Activated CD4-positive, alpha-beta T cell treated with anti-CD3 and anti-CD28 coated beads, Interleukin-2, amount 10 ng/mL, durations not matched to agents 7 days and 5 days (primary cell): Measurements from ENCODE around the gene SSBP1. TPM values are rescaled to one million over a fixed set of nuclear protein-coding genes. Genes with fewer than 3 reads are reported as not detected.
"Not testable (repeated sequence)": the region's sequence is repeated elsewhere in the genome, so short reads cannot be mapped to it uniquely, and the experiment has no call there.

Experiments
- CTCF ChIA-PET: fragments of 350-600 bp; sonication (Branson Sonifier 250); formaldehyde crosslinking; loops from one replicate; lab custom pipeline; 2021; ENCODE audit warnings: antibody characterized with exemption; lab: Charles Lee
- POLR2A ChIA-PET: fragments of 350-600 bp; sonication (Branson Sonifier 250); formaldehyde crosslinking; loops from one replicate; lab custom pipeline; 2021; ENCODE audit warnings: antibody characterized with exemption; lab: Charles Lee
- DNase-seq: peaks from one replicate; pipeline ENCODE4 v3.0.0-alpha.2; 2020
- H3K27ac Mint-ChIP-seq: one replicate; pipeline ENCODE4 v1.8.0; 2021; ENCODE audit warnings: mild to moderate bottlenecking, moderate library complexity, mixed read lengths
- H3K27me3 Mint-ChIP-seq: one replicate; pipeline ENCODE4 v1.8.0; 2021; ENCODE audit warnings: mixed read lengths
- H3K36me3 Mint-ChIP-seq: one replicate; pipeline ENCODE4 v1.8.0; 2021; ENCODE audit warnings: low read depth, mixed read lengths
- H3K4me1 Mint-ChIP-seq: one replicate; pipeline ENCODE4 v1.8.0; 2021; ENCODE audit warnings: mixed read lengths
- H3K4me3 Mint-ChIP-seq: one replicate; pipeline ENCODE4 v1.8.0; 2021; ENCODE audit warnings: mild to moderate bottlenecking, moderate library complexity, mixed read lengths
- H3K9me3 Mint-ChIP-seq: one replicate; pipeline ENCODE4 v1.8.0; 2021; ENCODE audit warnings: mixed read lengths
- total RNA-seq, 2 experiments: library from RNA; stranded (reverse); gene quantifications; one replicate each; pipeline ENCODE4 v1.2.3, GENCODE V29; 2021

SSBP1 gene, protein sequence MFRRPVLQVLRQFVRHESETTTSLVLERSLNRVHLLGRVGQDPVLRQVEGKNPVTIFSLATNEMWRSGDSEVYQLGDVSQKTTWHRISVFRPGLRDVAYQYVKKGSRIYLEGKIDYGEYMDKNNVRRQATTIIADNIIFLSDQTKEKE
- 100 to 1,000 TPM; 109 to 127 TPM for total RNA-seq

DNA sequence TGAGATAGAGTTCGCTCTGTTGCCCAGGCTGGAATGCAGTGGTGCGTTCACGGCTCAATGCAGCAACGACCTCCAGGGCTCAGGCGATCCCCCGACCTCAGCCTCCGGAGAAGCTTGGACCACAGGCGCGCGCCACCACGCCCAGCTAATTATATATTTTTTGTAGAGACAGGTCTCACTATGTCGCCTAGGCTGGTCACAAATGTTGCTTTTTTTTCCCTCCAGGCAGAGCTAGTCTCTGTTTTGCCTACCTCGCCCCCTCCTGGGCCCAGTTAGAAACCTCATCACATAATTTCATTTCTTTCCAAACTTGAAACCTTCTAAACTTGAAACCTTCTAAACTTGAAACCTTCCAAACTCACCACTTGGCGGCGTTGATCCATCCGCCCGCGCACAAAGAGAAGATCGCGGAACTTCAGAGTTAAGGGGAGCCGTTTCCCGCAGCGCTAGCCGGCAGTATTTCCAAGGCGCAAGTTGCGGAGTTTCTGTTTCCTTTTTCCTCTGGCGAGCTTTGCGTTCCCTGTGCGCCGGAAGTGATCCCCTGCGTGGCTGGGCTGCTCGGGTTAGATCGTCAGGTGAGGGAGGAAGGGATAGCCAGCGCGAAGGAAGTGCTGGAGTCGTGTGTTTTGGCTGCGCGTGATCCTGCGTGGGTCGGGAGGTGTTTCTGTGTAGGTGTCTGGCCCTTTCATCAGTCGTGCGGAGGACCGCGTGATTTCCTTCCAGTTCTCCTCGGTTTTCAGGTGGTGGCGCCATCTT lies at the start of gene SSBP1:
Gene SSBP1, plus strand, starts transcription at position 523 of the 756 bp plus-strand sequence. CDS start 809 bp downstream, outside the sequence.
- H3K9me3 Mint-ChIP-seq = no peaks in the 10 kb centered on the region
- ChIA-PET CTCF (interaction anchor here (0.8 to 2.5 kb wide), 34 partner anchors 8 to 723 kb away, joined by 3 to 17 read pairs (median 4); partner anchors contain the start of genes DENND11, MRPS33 and WEE2), POLR2A (interaction anchor here (0.6 kb wide), 1 partner anchor 35 kb away, joined by 3 read pairs; no protein-coding TSS in a partner anchor)
- peak within 1 kb of the TSS; percentile 96 for H3K27ac Mint-ChIP-seq
- H3K4me3 Mint-ChIP-seq = peak within 1 kb of the TSS; percentile 92
- no peaks in the 10 kb centered on the region for H3K27me3 Mint-ChIP-seq
- DNase-seq = peak; percentile 94
- H3K4me1 Mint-ChIP-seq = peaks cover 38% of the 10 kb centered on the region
- H3K36me3 Mint-ChIP-seq = peaks cover 23% of the 10 kb centered on the region

DNA sequence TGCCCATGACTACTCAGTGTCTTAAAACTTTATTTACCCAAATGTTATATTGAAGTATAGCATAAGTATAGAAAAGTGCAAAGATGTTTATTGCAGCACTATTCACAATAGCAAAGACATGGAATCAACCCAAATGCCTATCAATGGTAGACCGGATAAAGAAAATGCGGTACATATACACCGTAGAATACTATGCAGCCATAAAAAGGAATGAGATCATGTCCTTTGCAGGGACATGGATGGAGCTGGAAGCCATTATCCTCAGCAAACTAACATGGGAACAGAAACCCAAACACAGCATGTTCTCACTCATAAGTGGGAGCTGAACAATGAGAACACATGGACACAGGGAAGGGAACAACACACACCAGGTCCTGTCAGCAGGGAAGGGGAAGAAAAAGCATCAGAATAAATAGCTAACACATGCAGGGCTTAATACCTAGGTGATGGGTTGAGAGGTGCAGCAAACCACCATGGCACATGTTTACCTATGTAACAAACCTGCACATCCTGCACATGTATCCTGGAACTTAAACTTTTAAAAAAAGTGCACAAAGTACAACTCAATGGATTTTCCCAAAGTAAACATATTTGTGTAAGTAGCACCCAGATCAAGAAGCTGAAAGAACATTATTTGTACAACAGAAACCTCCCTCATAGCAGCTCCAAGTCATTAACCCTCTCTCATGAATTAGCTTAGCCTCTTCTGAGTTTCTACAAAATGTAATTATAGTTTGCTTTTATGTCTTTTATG lies 48.9 kb upstream of the SSBP1 start:
- POLR2A ChIA-PET, H3K4me3 Mint-ChIP-seq, DNase-seq, H3K27me3 Mint-ChIP-seq, H3K9me3 Mint-ChIP-seq, H3K27ac Mint-ChIP-seq, H3K4me1 Mint-ChIP-seq: not testable (repeated sequence)
- H3K36me3 Mint-ChIP-seq = peaks cover 11% of the 10 kb centered on the region
- CTCF ChIA-PET = interaction anchor here (0.8 to 0.9 kb wide), 2 partner anchors 12 to 25 kb away, joined by 3 read pairs; no protein-coding TSS in a partner anchor

DNA sequence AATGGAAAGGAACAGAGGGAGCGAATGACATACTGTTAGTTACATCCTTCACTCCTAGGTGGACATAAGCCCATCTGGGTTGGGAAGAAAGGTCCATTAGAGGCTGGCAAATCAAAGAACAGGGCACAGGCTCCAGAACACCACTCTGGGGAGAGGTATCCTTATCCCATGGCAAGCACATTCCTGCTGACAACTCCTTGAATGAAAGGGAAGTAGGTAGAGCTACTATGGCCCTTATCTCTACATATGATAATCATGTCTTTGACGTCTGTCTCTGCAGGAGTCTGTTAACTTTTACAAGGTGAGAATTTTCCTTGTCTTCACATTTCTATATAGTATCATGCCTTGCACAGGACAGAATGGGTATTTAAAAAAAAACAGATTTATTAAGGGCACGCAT lies 46.6 kb upstream of the SSBP1 start:
- Mint-ChIP-seq H3K27me3 (no peaks in the 10 kb centered on the region), H3K4me3 (no peak overlapping the region), H3K36me3 (peaks cover 5% of the 10 kb centered on the region), H3K4me1 (peaks cover 5% of the 10 kb centered on the region), H3K9me3 (no peaks in the 10 kb centered on the region), H3K27ac (no peak overlapping the region)
- ChIA-PET CTCF (interaction anchor here (1.1 kb wide), 1 partner anchor 10 kb away, joined by 4 read pairs; no protein-coding TSS in a partner anchor), POLR2A (no interaction called here)
- DNase-seq = no peak

DNA sequence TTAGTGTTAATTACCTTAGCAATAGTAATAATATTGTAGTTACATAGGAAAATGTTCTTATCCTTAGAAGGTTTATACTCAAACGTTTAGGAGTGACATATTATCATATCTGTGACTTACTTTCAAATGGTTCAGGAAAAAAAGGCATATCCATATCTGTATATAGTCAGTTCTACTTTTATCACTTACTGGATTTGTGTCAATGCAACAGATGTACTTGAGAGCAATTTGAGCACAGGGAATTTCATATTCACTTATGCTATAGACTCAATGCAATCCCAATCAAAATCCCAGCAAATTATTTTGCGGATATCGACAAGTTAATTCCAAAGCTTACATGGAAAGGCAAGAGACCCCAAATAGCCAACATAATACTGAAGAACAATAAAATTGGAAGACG lies 46.2 kb upstream of the SSBP1 start:
- ChIA-PET POLR2A (no interaction called here), CTCF (interaction anchor here (1.1 kb wide), 1 partner anchor 9 kb away, joined by 4 read pairs; no protein-coding TSS in a partner anchor)
- no peak for DNase-seq
- H3K27me3 Mint-ChIP-seq = no peaks in the 10 kb centered on the region
- H3K27ac Mint-ChIP-seq = no peak overlapping the region
- no peak overlapping the region for H3K4me3 Mint-ChIP-seq
- no peaks in the 10 kb centered on the region for H3K9me3 Mint-ChIP-seq
- H3K4me1 Mint-ChIP-seq = peaks cover 3% of the 10 kb centered on the region
- peaks cover 3% of the 10 kb centered on the region for H3K36me3 Mint-ChIP-seq

DNA sequence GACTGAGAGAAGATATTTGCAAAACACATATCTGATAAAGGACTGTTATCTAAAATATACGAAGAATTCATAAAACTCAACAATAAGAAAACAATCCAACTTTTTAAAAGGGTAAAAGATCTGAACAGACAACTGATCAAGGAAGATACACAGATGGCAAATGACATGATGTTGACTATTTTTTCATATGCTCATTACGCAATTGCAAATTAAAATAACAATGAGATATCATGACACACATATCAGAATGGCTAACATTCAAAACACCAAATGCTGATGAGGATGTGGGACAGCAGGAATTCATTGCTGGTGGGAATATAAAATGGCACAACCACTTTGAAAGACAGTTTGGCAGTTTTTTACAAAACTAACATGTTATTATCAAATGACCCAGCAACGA lies 45.1 kb upstream of the SSBP1 start:
- Mint-ChIP-seq H3K4me1 (peaks cover 3% of the 10 kb centered on the region), H3K4me3 (no peak overlapping the region), H3K27me3 (no peaks in the 10 kb centered on the region), H3K27ac (no peak overlapping the region), H3K9me3 (no peaks in the 10 kb centered on the region), H3K36me3 (peaks cover 1% of the 10 kb centered on the region)
- DNase-seq = no peak
- CTCF ChIA-PET = no interaction called here
- POLR2A ChIA-PET = no interaction called here

DNA sequence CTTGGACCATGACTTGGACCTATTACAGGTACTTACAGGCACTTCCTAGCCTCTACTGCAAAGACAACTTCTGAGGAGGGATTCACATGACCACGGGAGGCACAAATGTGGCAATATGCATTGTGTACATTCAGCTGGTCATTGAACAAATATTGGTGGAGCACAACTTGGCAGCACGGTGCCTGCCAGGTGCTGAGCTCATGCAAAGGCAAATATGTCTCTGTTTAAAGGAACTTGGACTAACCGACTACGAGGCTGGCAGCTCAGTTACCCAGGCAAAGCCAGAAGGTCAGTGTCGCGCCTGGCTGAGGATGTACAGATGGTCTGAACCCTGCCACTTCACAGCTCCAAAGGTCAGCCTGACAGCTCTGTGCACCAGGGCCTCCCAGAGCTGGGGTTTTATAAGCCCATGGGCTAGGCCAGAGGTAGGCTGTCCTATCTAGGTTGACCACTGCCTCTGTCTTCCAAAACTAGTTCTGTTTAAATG lies 42.3 kb upstream of the SSBP1 start:
- no peak for DNase-seq
- H3K4me1 Mint-ChIP-seq = peaks cover 26% of the 10 kb centered on the region
- H3K27me3 Mint-ChIP-seq = peaks cover 2% of the 10 kb centered on the region
- H3K9me3 Mint-ChIP-seq = no peaks in the 10 kb centered on the region
- no peak overlapping the region for H3K4me3 Mint-ChIP-seq
- ChIA-PET POLR2A (no interaction called here), CTCF (interaction anchor here (1.1 to 1.6 kb wide), 3 partner anchors 20 to 42 kb away, joined by 3 to 7 read pairs (median 5); partner anchors contain the start of gene SSBP1)
- peaks cover 3% of the 10 kb centered on the region for H3K36me3 Mint-ChIP-seq
- no peak overlapping the region for H3K27ac Mint-ChIP-seq

DNA sequence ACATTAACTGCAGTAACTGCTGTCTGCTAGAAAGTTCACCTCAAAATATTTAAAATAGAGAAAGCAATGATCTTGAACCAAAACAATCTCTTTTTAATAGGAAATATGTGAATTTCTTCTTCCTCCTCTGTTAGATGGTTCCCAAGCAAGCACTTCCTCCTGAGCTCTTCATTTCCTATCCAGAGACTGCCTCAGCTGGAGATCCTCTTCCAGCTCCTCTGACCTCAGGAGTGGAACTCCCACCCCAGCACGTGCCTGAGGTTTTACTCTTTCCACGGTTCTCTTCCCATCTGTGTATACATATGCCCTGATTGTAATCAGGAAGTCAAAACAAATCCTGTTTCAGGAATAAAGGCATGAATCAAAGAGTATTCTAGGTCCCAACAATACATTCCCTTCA lies 41.8 kb upstream of the SSBP1 start:
- peaks cover 29% of the 10 kb centered on the region for H3K4me1 Mint-ChIP-seq
- POLR2A ChIA-PET = interaction anchor here (0.7 kb wide), 1 partner anchor 95 kb away, joined by 3 read pairs; no protein-coding TSS in a partner anchor
- H3K27ac Mint-ChIP-seq = no peak overlapping the region
- peaks cover 2% of the 10 kb centered on the region for H3K27me3 Mint-ChIP-seq
- no peak for DNase-seq
- CTCF ChIA-PET = interaction anchor here (1.2 to 1.6 kb wide), 3 partner anchors 18 to 41 kb away, joined by 3 to 7 read pairs (median 3); partner anchors contain the start of gene SSBP1
- peaks cover 3% of the 10 kb centered on the region for H3K36me3 Mint-ChIP-seq
- H3K4me3 Mint-ChIP-seq = no peak overlapping the region
- H3K9me3 Mint-ChIP-seq = no peaks in the 10 kb centered on the region

DNA sequence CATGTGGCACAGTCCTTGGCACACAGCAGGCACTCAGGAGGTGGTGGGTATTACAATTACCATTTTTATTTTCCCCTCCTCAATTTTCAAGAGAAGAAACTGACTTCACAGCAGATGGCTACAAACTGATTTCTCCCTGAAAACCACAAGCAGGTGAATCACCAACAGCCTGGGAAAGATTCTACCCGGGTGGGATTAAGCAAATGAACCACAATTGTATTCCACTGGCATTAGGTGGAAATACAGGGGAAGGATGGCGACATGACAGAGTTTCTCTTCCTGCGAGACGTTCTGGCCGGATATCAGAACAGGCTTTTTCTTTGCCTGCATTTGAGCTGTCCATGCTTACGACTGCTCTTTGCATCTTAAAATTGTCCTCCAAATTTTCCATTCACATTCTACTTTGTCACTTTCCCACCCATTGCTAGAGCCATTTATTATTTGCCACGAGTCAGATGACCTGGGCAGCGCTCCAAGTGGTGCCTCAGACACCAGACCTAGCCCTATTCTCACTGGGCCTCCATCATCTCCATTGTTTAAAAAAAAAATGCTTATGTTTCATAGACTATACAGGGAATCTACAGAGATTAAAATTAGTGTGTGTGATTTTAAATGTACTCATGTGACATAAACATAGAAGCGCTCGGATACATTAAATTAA lies 40.8 kb upstream of the SSBP1 start:
- no peak for DNase-seq
- ChIA-PET CTCF (interaction anchor here (1.0 to 1.6 kb wide), 4 partner anchors 16 to 40 kb away, joined by 3 to 7 read pairs (median 3); partner anchors contain the start of gene SSBP1), POLR2A (interaction anchor here (0.7 kb wide), 1 partner anchor 96 kb away, joined by 3 read pairs; no protein-coding TSS in a partner anchor)
- peaks cover 3% of the 10 kb centered on the region for H3K36me3 Mint-ChIP-seq
- H3K4me1 Mint-ChIP-seq = peaks cover 31% of the 10 kb centered on the region
- no peaks in the 10 kb centered on the region for H3K9me3 Mint-ChIP-seq
- peaks cover 2% of the 10 kb centered on the region for H3K27me3 Mint-ChIP-seq
- no peak overlapping the region for H3K27ac Mint-ChIP-seq
- H3K4me3 Mint-ChIP-seq = no peak overlapping the region

DNA sequence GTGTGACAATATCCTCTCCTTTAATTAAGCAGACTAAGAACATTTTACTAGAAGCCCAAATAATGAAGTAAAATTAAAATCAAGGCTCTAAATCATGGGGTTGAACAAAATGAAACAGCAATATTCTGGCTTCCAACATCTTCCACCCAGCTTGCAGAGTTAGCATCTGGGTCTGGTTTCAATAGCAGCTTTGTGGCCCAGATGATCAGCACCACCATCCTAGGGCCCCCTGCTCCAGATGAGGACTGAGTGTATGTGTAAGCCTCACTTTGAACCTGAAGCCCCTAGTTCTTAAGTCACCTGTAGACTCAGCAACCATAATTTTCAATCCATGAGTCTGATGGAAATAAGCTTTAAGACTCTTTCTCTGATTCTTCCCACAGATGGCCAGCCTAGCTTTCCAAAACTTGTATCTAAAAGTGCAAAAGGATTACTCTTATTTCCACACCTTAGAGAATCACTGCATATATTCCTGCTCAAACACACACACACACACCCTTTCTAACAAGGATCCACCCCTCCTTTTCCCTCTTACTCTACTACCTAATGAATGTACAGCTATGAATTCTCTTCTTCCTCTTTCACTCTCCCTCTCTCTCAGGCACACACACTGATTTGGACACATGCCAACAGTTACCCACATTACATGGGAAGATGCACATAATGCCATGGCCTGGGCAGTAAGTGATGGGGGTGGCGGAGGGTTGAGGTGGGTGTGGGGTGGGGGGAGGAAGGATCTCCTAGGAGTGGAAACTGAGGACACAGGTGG lies 39.7 kb upstream of the SSBP1 start:
- Mint-ChIP-seq H3K27me3 (peaks cover 4% of the 10 kb centered on the region), H3K4me3 (no peak overlapping the region), H3K9me3 (no peaks in the 10 kb centered on the region), H3K4me1 (peaks cover 34% of the 10 kb centered on the region), H3K27ac (no peak overlapping the region), H3K36me3 (peaks cover 3% of the 10 kb centered on the region)
- no peak for DNase-seq
- ChIA-PET CTCF (interaction anchor here (0.8 to 1.0 kb wide), 2 partner anchors 17 to 19 kb away, joined by 3 read pairs; no protein-coding TSS in a partner anchor), POLR2A (no interaction called here)

DNA sequence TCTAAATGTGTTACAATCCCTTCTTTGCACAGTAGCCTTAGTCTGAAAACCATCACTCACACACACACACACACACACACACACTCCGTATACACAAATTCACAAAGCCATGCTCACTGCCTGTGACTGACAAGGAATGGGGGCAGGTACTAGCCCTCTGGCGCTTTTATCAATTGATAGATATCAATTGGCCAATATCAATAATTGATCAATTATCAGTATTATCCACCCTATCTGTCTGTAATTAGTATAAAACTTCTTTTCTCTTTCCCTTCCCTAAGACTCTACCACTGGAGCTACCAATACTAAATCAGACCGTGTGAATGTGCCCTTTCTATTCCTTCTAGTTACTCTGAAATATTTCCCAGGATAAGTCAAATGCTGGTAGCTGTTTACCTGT lies 38.3 kb upstream of the SSBP1 start:
- no peaks in the 10 kb centered on the region for H3K9me3 Mint-ChIP-seq
- ChIA-PET POLR2A (no interaction called here), CTCF (interaction anchor here (1.2 kb wide), 1 partner anchor 14 kb away, joined by 4 read pairs; no protein-coding TSS in a partner anchor)
- H3K4me1 Mint-ChIP-seq = peaks cover 34% of the 10 kb centered on the region
- H3K27ac Mint-ChIP-seq = peak overlapping the region; percentile 83
- peaks cover 1% of the 10 kb centered on the region for H3K36me3 Mint-ChIP-seq
- H3K4me3 Mint-ChIP-seq = peak overlapping the region; percentile 79
- no peak for DNase-seq
- peaks cover 7% of the 10 kb centered on the region for H3K27me3 Mint-ChIP-seq

DNA sequence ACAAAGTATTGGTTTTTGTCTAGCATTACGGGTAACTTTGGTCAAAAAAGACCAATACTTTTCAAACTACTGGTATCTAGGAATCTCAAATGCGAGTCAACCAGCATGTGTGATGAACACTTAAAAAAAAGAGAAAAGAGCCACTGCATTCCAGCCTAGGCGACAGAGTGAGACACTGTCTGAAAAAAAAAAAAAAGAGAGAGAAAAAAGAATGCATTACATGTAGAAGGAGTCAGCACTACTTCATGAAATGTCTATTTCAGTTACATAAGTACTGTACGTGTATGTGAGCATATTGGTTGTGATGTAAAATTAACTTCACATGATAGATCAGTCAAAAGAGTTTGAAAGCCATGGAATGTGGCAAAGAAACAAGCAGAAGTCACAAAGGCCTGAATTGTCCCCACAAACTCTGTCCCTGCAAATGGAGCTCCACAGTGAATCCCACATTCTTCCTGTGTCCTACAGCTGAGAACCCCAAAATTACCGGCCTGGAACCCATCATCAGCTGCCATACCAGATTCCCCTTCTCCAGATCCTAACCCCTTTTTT lies 37.8 kb upstream of the SSBP1 start:
- peak overlapping the region; percentile 83 for H3K27ac Mint-ChIP-seq
- no peak for DNase-seq
- ChIA-PET POLR2A (no interaction called here), CTCF (interaction anchor here (1.1 to 4.2 kb wide), 3 partner anchors 11 to 38 kb away, joined by 3 to 17 read pairs (median 4); partner anchors contain the start of gene SSBP1)
- H3K4me3 Mint-ChIP-seq = peak overlapping the region; percentile 79
- H3K9me3 Mint-ChIP-seq = no peaks in the 10 kb centered on the region
- H3K27me3 Mint-ChIP-seq = peaks cover 7% of the 10 kb centered on the region
- peaks cover 34% of the 10 kb centered on the region for H3K4me1 Mint-ChIP-seq
- H3K36me3 Mint-ChIP-seq = peaks cover 1% of the 10 kb centered on the region
